GM19324 (cell line): Measurements from ENCODE around the gene NOCT.
"Not testable (repeated sequence)": the region's sequence is repeated elsewhere in the genome, so short reads cannot be mapped to it uniquely, and the experiment has no call there.

Experiments used
- ATAC-seq: cut with Tn5 transposase; IDR thresholded peaks from one replicate; pipeline ENCODE4 v1.9.1; 2021; ENCODE audit warnings: mild to moderate bottlenecking, moderate library complexity; ENCODE audit not compliant: unreplicated experiment, low FRiP score

NOCT gene

GRCh38 chr4:139015269-139015947 lies at the start of gene NOCT:
NOCT (plus strand) TSS chr4:139015781; CDS start chr4:139015982, 201 bp downstream.
- ATAC-seq = peak; percentile 97

DNA sequence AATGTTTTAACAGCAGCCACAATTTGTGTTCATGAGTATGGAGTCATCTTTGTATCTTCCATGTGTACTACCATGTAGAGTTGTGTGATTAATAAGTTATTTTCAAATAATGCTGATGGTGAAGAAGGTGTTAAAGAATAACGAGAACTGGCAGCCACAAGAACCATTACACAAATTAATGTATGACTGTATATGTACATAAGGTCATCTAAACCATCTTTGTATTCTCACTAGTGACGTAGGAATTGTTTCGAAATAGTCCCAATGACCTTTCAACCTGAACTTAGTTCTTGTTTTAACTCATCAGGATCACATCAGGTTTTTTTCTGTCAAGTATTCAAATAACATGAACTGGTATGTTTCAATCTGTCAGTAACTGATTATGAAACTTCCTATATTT lies 48.3 kb upstream of the NOCT start:
- ATAC-seq = peak; percentile 85

- ATAC-seq = no peak
These were observed 42.4 kb upstream of the NOCT start for GRCh38 chr4:138972956-138973801.

- no peak for ATAC-seq
These were observed 40.4 kb upstream of the NOCT start for GRCh38 chr4:138975225-138975624.

GRCh38 chr4:138976526-138976925 lies 39.1 kb upstream of the NOCT start:
- no peak for ATAC-seq

DNA sequence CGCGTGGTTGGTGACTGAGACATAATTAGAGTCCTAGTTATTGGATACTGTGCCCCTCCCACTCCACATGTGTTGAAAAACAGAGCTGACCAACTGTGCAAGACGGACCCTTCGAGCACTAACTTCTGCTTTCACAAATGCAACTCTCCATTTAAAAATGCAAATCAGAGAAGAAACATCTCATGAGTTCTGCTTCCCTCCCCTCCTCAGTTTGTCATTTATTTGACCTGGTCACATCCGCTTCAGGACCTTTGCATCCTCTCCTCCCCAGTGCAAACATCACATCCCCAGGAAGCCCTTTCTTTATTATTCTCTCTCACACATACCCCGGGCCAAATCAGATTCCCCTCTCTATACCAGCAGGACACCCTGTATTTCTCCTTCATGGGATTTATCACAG lies 38.1 kb upstream of the NOCT start:
- peak; percentile 96 for ATAC-seq

GRCh38 chr4:138978028-138978585 lies 37.5 kb upstream of the NOCT start:
- ATAC-seq = no peak

GRCh38 chr4:138978600-138978999 lies 37.0 kb upstream of the NOCT start:
- ATAC-seq = no peak

DNA sequence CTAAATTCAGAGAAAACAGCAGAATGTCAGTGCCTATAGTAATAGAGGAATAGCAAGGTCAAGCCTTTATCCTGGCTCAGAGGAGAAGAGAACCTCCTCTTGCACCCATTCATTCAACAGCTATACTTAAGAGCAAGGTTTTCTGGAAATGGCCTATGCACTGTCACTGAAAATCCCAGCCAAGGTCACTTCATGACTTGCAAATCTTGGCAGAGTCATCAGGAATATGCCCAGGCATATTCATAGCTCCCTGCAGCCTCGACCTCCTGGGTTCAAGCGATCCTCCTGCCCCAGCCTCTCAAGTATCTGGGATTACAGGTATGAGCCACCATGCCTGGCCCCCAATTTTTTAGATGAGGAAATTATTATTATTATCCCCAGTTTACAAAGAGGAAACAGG lies 35.8 kb upstream of the NOCT start:
- ATAC-seq = no peak

DNA sequence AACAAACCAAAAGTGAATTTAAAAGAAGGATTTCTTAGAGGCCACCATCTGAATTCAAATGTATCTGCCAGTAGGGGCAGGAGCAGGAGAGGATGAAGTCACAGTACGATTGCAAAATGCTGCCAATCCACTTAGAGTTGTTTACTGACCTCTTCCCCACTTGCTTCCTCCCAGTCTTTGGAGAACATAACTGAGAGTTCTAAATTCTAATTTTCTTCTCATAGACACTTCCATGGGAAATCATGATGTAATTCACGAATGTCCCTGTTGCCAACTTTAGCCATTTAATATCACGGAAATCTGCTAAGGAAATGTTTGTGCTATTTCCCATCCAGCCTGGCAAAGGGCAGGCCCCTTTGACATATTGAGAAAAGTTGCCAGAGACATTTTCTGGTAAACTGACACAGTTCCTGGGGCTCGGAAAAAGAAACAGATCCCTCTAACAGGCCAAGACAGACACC lies 33.6 kb upstream of the NOCT start:
- ATAC-seq = no peak

- ATAC-seq = no peak
These were observed 32.8 kb upstream of the NOCT start for GRCh38 chr4:138982754-138983153.

GRCh38 chr4:138983690-138984089 lies 31.9 kb upstream of the NOCT start:
- ATAC-seq = no peak

DNA sequence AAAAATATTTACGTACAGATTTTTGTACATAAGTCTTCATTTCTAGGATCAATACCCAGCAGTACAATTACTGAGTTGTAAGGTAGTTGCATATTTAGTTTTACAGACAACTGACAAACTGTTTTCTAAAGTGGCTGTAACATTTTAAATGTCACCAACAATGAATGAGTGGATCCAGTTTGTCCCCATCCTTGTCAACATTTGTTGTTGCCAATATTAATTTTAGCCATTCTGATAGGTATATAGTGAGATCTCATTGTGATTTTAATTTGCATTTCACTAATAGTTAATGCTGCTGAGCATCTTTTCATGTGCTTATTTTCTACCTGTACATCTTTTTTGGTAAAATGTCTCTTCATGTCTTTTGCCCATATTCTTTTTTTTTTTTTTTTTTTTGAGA lies 30.9 kb upstream of the NOCT start:
- ATAC-seq = no peak

- ATAC-seq = no peak
These were observed 22.9 kb upstream of the NOCT start for GRCh38 chr4:138992676-138993075.

DNA sequence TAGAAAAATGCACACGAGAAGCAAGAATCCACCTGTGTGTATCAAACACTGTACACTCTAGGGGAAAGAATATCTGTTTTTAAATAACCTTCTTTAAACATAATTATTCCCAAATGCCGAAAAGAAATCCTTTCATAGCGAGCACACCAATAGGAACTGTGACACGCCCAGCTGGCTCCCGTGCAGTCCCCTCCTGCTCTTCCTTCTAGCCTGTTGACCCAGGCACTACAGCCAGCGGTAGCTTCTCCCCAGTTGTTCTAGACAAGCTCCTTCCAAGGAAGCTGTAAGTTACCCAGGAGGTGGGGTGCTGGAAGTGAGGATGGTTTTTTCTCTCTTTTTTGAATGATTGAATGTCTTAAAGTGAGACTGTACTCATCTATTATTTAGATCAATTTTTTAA lies 19.5 kb upstream of the NOCT start:
- no peak for ATAC-seq

DNA sequence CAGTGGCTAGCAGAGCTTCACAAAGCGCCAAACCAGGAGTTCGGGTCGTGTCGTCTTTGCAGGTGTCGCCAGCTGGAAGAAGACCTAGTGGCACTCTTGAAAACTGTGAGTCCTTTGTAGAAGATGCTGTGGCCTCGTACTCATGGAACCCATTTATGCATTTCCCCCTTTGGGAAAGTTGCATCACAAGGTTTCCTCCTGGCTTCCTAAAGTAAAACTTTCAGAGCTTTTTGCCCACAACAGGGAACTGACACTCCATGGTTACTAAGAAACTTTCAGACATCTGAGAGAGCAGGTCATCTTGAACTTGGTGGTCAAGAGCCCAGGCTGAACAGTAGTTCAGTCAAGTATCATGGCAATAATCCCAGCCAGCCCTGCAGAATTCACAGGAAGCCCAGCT lies 15.9 kb upstream of the NOCT start:
- no peak for ATAC-seq

GRCh38 chr4:139000134-139000533 lies 15.4 kb upstream of the NOCT start:
- not testable (repeated sequence) for ATAC-seq

- not testable (repeated sequence) for ATAC-seq
These were observed 14.2 kb upstream of the NOCT start for GRCh38 chr4:139001430-139001829.

DNA sequence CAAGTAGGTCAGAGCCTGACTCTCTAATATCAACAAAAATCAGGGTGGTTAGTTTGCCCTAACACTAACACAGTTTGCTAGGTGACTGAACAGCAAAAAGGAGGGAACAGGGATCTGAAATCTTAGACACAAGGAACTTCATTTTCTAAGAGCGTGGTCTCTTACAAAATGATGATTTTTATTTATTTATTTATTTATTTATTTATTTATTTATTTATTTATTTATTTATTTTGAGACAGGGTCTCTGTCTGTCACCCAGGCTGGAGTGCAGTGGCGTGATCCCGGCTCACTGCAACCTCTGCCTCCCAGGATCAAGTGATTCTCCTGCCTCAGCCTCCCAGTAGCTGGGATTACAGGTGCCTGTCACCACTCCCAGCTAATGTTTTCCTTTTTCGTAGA lies 11.9 kb upstream of the NOCT start:
- ATAC-seq = not testable (repeated sequence)

DNA sequence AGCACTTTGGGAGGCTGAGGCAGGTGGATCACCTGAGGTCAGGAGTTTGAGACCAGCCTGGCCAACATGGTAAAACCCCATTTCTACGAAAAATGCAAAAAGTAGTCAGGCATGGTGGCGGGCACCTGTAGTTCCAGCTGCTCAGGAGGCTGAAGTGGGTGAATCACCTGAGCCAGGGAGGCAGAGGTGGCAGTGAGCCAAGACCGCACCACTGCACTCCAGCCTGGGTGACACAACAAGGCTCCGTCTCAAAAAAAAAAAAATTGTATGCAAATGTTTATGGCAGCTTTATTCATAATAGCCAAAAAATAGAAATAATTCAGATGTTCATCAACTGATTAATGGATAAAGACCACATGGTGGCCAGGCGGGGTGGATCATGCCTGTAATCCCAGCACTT lies 9.8 kb upstream of the NOCT start:
- ATAC-seq = no peak

GRCh38 chr4:139007640-139008039 lies 7.9 kb upstream of the NOCT start:
- no peak for ATAC-seq
